ENCODE results near the gene PTPRF.

Gene PTPRF

GRCh38 chr1:43537423-43538142 is 6.9 kb downstream of the PTPRF start:
- Histone ChIP-seq H3K4me1 (ENCODE audit: control insufficient read depth in 2 of 2, insufficient read depth in 1 of 2, low read depth in 1 of 2, low read length in 2 of 2) (peaks cover 3 to 19% of the 10 kb centered on the region in 2 donors), H3K4me2 (ENCODE audit: insufficient read depth, low read length, poor library complexity, severe bottlenecking) (no peak overlapping the region), H3K36me3 (replicated peaks in 1 of 2; ENCODE audit: control insufficient read depth in 2 of 2, insufficient read depth in 2 of 2, low read length in 2 of 2) (peaks cover 17 to 31% of the 10 kb centered on the region in 2 donors), H2BK120ac (ENCODE audit: low read depth, low read length) (no peak overlapping the region), H2AK5ac (ENCODE audit: low read depth, low read length) (no peak overlapping the region), H3K23ac (ENCODE audit: low read depth, low read length, poor library complexity) (no peak overlapping the region), H2AFZ (ENCODE audit: low read length) (no peak overlapping the region), H3K27me3 (ENCODE audit: control insufficient read depth in 3 of 3, insufficient read depth in 3 of 3, low read depth in 1 of 3, low read length in 3 of 3) (no peaks in the 10 kb centered on the region), H2BK12ac (ENCODE audit: low read length) (no peak overlapping the region), H3K4ac (ENCODE audit: low read length) (no peak overlapping the region), H3K9me3 (replicated peaks in 1 of 2; ENCODE audit: control insufficient read depth in 2 of 2, insufficient read depth in 1 of 2, low read depth in 1 of 2, low read length in 2 of 2) (no peaks in the 10 kb centered on the region), H3K14ac (ENCODE audit: low read length) (no peak overlapping the region), H3K79me1 (ENCODE audit: low read depth, low read length) (peaks cover 15% of the 10 kb centered on the region), H3K27ac (replicated peaks; ENCODE audit: low read length) (no peak overlapping the region), H2BK5ac (ENCODE audit: low read length) (no peak overlapping the region), H3K18ac (ENCODE audit: low read length) (peak overlapping the region; percentile 11), H4K8ac (ENCODE audit: low read depth, low read length) (no peak overlapping the region), H4K91ac (ENCODE audit: low read depth, low read length, poor library complexity) (no peak overlapping the region), H2BK15ac (ENCODE audit: low read length) (no peak overlapping the region), H3K9ac (ENCODE audit: low read depth, low read length, poor library complexity) (no peak overlapping the region), H3K4me3 (ENCODE audit: low read length in 2 of 2) (no peak overlapping the region)
- no peak for DNase-seq (ENCODE audit: low spot score)
- WGBS, 2 donors (ENCODE audit: extremely low coverage in 2 of 2, insufficient read length in 2 of 2, insufficient replicate concordance in 1 of 2), result no CpG with 5 or more reads among the region's 9 CpGs

- Histone ChIP-seq H3K4me2 (ENCODE audit: insufficient read depth, low read length, poor library complexity, severe bottlenecking) (no peak overlapping the region), H3K27me3 (ENCODE audit: control insufficient read depth in 3 of 3, insufficient read depth in 3 of 3, low read depth in 1 of 3, low read length in 3 of 3) (no peaks in the 10 kb centered on the region), H2AK5ac (ENCODE audit: low read depth, low read length) (no peak overlapping the region), H2BK120ac (ENCODE audit: low read depth, low read length) (no peak overlapping the region), H4K8ac (ENCODE audit: low read depth, low read length) (no peak overlapping the region), H2BK15ac (ENCODE audit: low read length) (no peak overlapping the region), H3K18ac (ENCODE audit: low read length) (no peak overlapping the region), H3K4ac (ENCODE audit: low read length) (no peak overlapping the region), H2BK12ac (ENCODE audit: low read length) (no peak overlapping the region), H3K14ac (ENCODE audit: low read length) (no peak overlapping the region), H3K9ac (ENCODE audit: low read depth, low read length, poor library complexity) (no peak overlapping the region), H4K91ac (ENCODE audit: low read depth, low read length, poor library complexity) (no peak overlapping the region), H3K4me3 (ENCODE audit: low read length in 2 of 2) (no peak overlapping the region), H3K4me1 (ENCODE audit: control insufficient read depth in 2 of 2, insufficient read depth in 1 of 2, low read depth in 1 of 2, low read length in 2 of 2) (peaks cover 3 to 15% of the 10 kb centered on the region in 2 donors), H3K27ac (replicated peaks; ENCODE audit: low read length) (no peak overlapping the region), H2AFZ (ENCODE audit: low read length) (no peak overlapping the region), H3K9me3 (replicated peaks in 1 of 2; ENCODE audit: control insufficient read depth in 2 of 2, insufficient read depth in 1 of 2, low read depth in 1 of 2, low read length in 2 of 2) (no peaks in the 10 kb centered on the region), H3K23ac (ENCODE audit: low read depth, low read length, poor library complexity) (peak overlapping the region; percentile 10), H3K36me3 (replicated peaks in 1 of 2; ENCODE audit: control insufficient read depth in 2 of 2, insufficient read depth in 2 of 2, low read length in 2 of 2) (peaks cover 19 to 36% of the 10 kb centered on the region in 2 donors), H3K79me1 (ENCODE audit: low read depth, low read length) (peaks cover 17% of the 10 kb centered on the region), H2BK5ac (ENCODE audit: low read length) (peak overlapping the region; percentile 13)
- WGBS, 2 donors (ENCODE audit: extremely low coverage in 2 of 2, insufficient read length in 2 of 2, insufficient replicate concordance in 1 of 2), result no CpG with 5 or more reads among the region's 3 CpGs
- DNase-seq (ENCODE audit: low spot score), result no peak
Observed at GRCh38 chr1:43538143-43538487, 7.4 kb downstream of the PTPRF start.

- Histone ChIP-seq H3K14ac (ENCODE audit: low read length) (no peak overlapping the region), H2AFZ (ENCODE audit: low read length) (no peak overlapping the region), H3K79me1 (ENCODE audit: low read depth, low read length) (peaks cover 17% of the 10 kb centered on the region), H3K18ac (ENCODE audit: low read length) (no peak overlapping the region), H3K4me2 (ENCODE audit: insufficient read depth, low read length, poor library complexity, severe bottlenecking) (no peak overlapping the region), H2BK15ac (ENCODE audit: low read length) (no peak overlapping the region), H2AK5ac (ENCODE audit: low read depth, low read length) (no peak overlapping the region), H2BK5ac (ENCODE audit: low read length) (no peak overlapping the region), H4K91ac (ENCODE audit: low read depth, low read length, poor library complexity) (no peak overlapping the region), H3K36me3 (replicated peaks in 1 of 2; ENCODE audit: control insufficient read depth in 2 of 2, insufficient read depth in 2 of 2, low read length in 2 of 2) (peaks cover 19 to 41% of the 10 kb centered on the region in 2 donors), H3K4me3 (ENCODE audit: low read length in 2 of 2) (no peak overlapping the region), H2BK12ac (ENCODE audit: low read length) (no peak overlapping the region), H3K9me3 (replicated peaks in 1 of 2; ENCODE audit: control insufficient read depth in 2 of 2, insufficient read depth in 1 of 2, low read depth in 1 of 2, low read length in 2 of 2) (no peaks in the 10 kb centered on the region), H3K4ac (ENCODE audit: low read length) (no peak overlapping the region), H3K27ac (replicated peaks; ENCODE audit: low read length) (no peak overlapping the region), H3K27me3 (ENCODE audit: control insufficient read depth in 3 of 3, insufficient read depth in 3 of 3, low read depth in 1 of 3, low read length in 3 of 3) (no peaks in the 10 kb centered on the region), H3K4me1 (ENCODE audit: control insufficient read depth in 2 of 2, insufficient read depth in 1 of 2, low read depth in 1 of 2, low read length in 2 of 2) (peaks cover 3 to 12% of the 10 kb centered on the region in 2 donors), H2BK120ac (ENCODE audit: low read depth, low read length) (no peak overlapping the region), H3K9ac (ENCODE audit: low read depth, low read length, poor library complexity) (no peak overlapping the region), H3K23ac (ENCODE audit: low read depth, low read length, poor library complexity) (no peak overlapping the region), H4K8ac (ENCODE audit: low read depth, low read length) (no peak overlapping the region)
- DNase-seq (ENCODE audit: low spot score), result no peak
- WGBS, 2 donors (ENCODE audit: extremely low coverage in 2 of 2, insufficient read length in 2 of 2, insufficient replicate concordance in 1 of 2), result no CpG with 5 or more reads among the region's 4 CpGs
Observed at GRCh38 chr1:43538969-43539368, 8.3 kb downstream of the PTPRF start.

GRCh38 chr1:43539726-43540434 is 9.2 kb downstream of the PTPRF start:
- Histone ChIP-seq H2BK15ac (ENCODE audit: low read length) (no peak overlapping the region), H3K27me3 (ENCODE audit: control insufficient read depth in 3 of 3, insufficient read depth in 3 of 3, low read depth in 1 of 3, low read length in 3 of 3) (no peaks in the 10 kb centered on the region), H3K23ac (ENCODE audit: low read depth, low read length, poor library complexity) (peak overlapping the region; percentile 70), H2AK5ac (ENCODE audit: low read depth, low read length) (peak overlapping the region; percentile 29), H3K4me1 (ENCODE audit: control insufficient read depth in 2 of 2, insufficient read depth in 1 of 2, low read depth in 1 of 2, low read length in 2 of 2) (peaks cover 5 to 21% of the 10 kb centered on the region in 2 donors), H3K14ac (ENCODE audit: low read length) (no peak overlapping the region), H3K36me3 (replicated peaks in 1 of 2; ENCODE audit: control insufficient read depth in 2 of 2, insufficient read depth in 2 of 2, low read length in 2 of 2) (peaks cover 19 to 41% of the 10 kb centered on the region in 2 donors), H4K8ac (ENCODE audit: low read depth, low read length) (no peak overlapping the region), H3K9me3 (replicated peaks in 1 of 2; ENCODE audit: control insufficient read depth in 2 of 2, insufficient read depth in 1 of 2, low read depth in 1 of 2, low read length in 2 of 2) (no peaks in the 10 kb centered on the region), H3K4me2 (ENCODE audit: insufficient read depth, low read length, poor library complexity, severe bottlenecking) (no peak overlapping the region), H2BK120ac (ENCODE audit: low read depth, low read length) (no peak overlapping the region), H2BK5ac (ENCODE audit: low read length) (peak overlapping the region; percentile 80), H3K27ac (replicated peaks; ENCODE audit: low read length) (no peak overlapping the region), H2BK12ac (ENCODE audit: low read length) (no peak overlapping the region), H3K9ac (ENCODE audit: low read depth, low read length, poor library complexity) (no peak overlapping the region), H3K18ac (ENCODE audit: low read length) (peak overlapping the region; percentile 40), H2AFZ (ENCODE audit: low read length) (no peak overlapping the region), H3K4me3 (ENCODE audit: low read length in 2 of 2) (no peak overlapping the region), H4K91ac (ENCODE audit: low read depth, low read length, poor library complexity) (no peak overlapping the region), H3K4ac (ENCODE audit: low read length) (no peak overlapping the region), H3K79me1 (ENCODE audit: low read depth, low read length) (peaks cover 21% of the 10 kb centered on the region)
- no CpG with 5 or more reads among the region's 7 CpGs for WGBS, 2 donors (ENCODE audit: extremely low coverage in 2 of 2, insufficient read length in 2 of 2, insufficient replicate concordance in 1 of 2)
- no peak for DNase-seq (ENCODE audit: low spot score)
